ENCODE results near the gene RNF44.

- no peak for TF ChIP-seq POLR2A (IDR thresholded peaks at IDR 0.05)
- TF ChIP-seq, protein P1, sequence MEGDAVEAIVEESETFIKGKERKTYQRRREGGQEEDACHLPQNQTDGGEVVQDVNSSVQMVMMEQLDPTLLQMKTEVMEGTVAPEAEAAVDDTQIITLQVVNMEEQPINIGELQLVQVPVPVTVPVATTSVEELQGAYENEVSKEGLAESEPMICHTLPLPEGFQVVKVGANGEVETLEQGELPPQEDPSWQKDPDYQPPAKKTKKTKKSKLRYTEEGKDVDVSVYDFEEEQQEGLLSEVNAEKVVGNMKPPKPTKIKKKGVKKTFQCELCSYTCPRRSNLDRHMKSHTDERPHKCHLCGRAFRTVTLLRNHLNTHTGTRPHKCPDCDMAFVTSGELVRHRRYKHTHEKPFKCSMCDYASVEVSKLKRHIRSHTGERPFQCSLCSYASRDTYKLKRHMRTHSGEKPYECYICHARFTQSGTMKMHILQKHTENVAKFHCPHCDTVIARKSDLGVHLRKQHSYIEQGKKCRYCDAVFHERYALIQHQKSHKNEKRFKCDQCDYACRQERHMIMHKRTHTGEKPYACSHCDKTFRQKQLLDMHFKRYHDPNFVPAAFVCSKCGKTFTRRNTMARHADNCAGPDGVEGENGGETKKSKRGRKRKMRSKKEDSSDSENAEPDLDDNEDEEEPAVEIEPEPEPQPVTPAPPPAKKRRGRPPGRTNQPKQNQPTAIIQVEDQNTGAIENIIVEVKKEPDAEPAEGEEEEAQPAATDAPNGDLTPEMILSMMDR (IDR thresholded peaks at IDR 0.05) = no peak
Measured at GRCh38 chr5:176547802-176548201, 10.6 kb upstream of the RNF44 start.

Measured in heart left ventricle (tissue), 13 donors.